MM.1S (cell line): Measurements from ENCODE around the gene CORO2A.

Source experiments
- DNase-seq: peaks from one replicate; pipeline ENCODE4 v3.0.0-alpha.2; 2015
- H2AFZ ChIP-seq: fragments of 300-600 bp; sonication (generic); 2 replicates; pipeline ENCODE4 v1.6.0; 2016; ENCODE audit warnings: antibody characterized with exemption, low read length
- H3F3A ChIP-seq: fragments of 300-600 bp; sonication (generic); 2 replicates; pipeline ENCODE4 v1.6.1; 2016; ENCODE audit warnings: mild to moderate bottlenecking, antibody characterized with exemption, low read length, moderate library complexity, mixed read lengths; ENCODE audit not compliant: insufficient read depth
- H3K27ac ChIP-seq: fragments of 300-600 bp; sonication (generic); 2 replicates; pipeline ENCODE4 v1.5.1; 2016; ENCODE audit warnings: mild to moderate bottlenecking, low read length
- H3K27me3 ChIP-seq: fragments of 300-600 bp; sonication (generic); replicated peaks from 2 replicates; pipeline ENCODE4 v1.6.0; 2016; ENCODE audit warnings: low read length; ENCODE audit not compliant: insufficient read depth
- H3K36me3 ChIP-seq: fragments of 300-600 bp; sonication (generic); replicated peaks from 2 replicates; pipeline ENCODE4 v1.6.1; 2016; ENCODE audit warnings: mild to moderate bottlenecking, low read length, mixed read lengths; ENCODE audit not compliant: insufficient read depth
- H3K4me1 ChIP-seq: fragments of 300-600 bp; sonication (generic); 2 replicates; pipeline ENCODE4 v1.6.1; 2016; ENCODE audit warnings: low read length, mixed read lengths
- H3K4me2 ChIP-seq: fragments of 300-600 bp; sonication (generic); 2 replicates; pipeline ENCODE4 v1.6.0; 2016; ENCODE audit warnings: low read depth, low read length
- H3K4me3 ChIP-seq: fragments of 300-600 bp; sonication (generic); 2 replicates; pipeline ENCODE4 v1.5.1; 2016; ENCODE audit warnings: low read length, mixed read lengths
- H3K79me2 ChIP-seq: fragments of 300-600 bp; sonication (generic); 2 replicates; pipeline ENCODE4 v1.6.1; 2016; ENCODE audit warnings: mixed run types, low read length, mixed read lengths
- H3K9ac ChIP-seq: fragments of 300-600 bp; sonication (generic); 2 replicates; pipeline ENCODE4 v1.6.1; 2016; ENCODE audit warnings: low read length, mixed read lengths
- H3K9me2 ChIP-seq: fragments of 300-600 bp; sonication (generic); replicated peaks from 2 replicates; pipeline ENCODE4 v1.6.1; 2016; ENCODE audit warnings: mild to moderate bottlenecking, low read length, mixed read lengths; ENCODE audit not compliant: insufficient read depth
- H3K9me3 ChIP-seq: fragments of 300-600 bp; sonication (generic); replicated peaks from 2 replicates; pipeline ENCODE4 v1.6.1; 2016; ENCODE audit warnings: mild to moderate bottlenecking, low read length, mixed read lengths; ENCODE audit not compliant: insufficient read depth
- H4K20me1 ChIP-seq: fragments of 300-600 bp; sonication (generic); 2 replicates; pipeline ENCODE4 v1.6.1; 2016; ENCODE audit warnings: mild to moderate bottlenecking, low read length, moderate library complexity, mixed read lengths; ENCODE audit not compliant: insufficient read depth
- EZH2 ChIP-seq: fragments of 300-600 bp; sonication (generic); optimal IDR thresholded peaks from 2 replicates; pipeline ENCODE3; 2017; ENCODE audit warnings: low read depth, mild to moderate bottlenecking, antibody characterized with exemption, low read length, mixed read lengths
- EZH2phosphoT487 ChIP-seq: fragments of 300-600 bp; sonication (generic); IDR thresholded peaks from 2 replicates; pipeline ENCODE4 v1.6.1; 2018; ENCODE audit warnings: antibody characterized with exemption, low read length
- TF ChIP-seq, protein P1 (sequence below): fragments of 300-600 bp; sonication (generic); IDR thresholded peaks from 2 replicates; pipeline ENCODE4 v1.5.1; 2016; ENCODE audit warnings: antibody characterized with exemption, low read length, mixed read lengths

Gene CORO2A

DNA sequence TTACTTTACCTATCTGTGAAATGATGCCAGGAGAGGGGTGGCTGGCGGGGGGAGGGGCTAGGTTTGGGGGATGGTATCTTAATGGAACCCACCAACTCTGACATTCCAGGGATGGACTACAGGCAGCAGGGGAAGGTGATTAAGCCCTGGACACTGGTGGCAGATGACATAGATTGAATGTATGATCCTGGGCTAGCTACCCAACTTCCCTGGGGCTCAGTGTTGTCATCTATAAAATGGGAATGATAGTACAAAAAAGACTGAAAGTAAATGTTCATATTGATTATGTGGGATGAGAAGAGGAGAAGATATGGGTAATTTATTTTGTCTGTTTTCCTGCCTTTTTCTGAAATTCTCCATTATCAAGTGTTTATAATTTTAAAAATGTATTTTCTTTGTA lies 6.2 kb downstream of the CORO2A start:
- Histone ChIP-seq H3K9me3 (no peaks in the 10 kb centered on the region), H3K79me2 (no peaks in the 10 kb centered on the region), H3K4me3 (no peak overlapping the region), H3K27ac (no peak overlapping the region), H3K4me2 (no peak overlapping the region), H3K9me2 (no peaks in the 10 kb centered on the region), H3K4me1 (no peaks in the 10 kb centered on the region), H2AFZ (no peak overlapping the region), H3F3A (no peaks in the 10 kb centered on the region), H3K9ac (no peak overlapping the region), H4K20me1 (no peaks in the 10 kb centered on the region), H3K36me3 (no peaks in the 10 kb centered on the region), H3K27me3 (peaks cover 4% of the 10 kb centered on the region; the same call in 1 of the 2 replicates)
- TF ChIP-seq EZH2: no peak
- TF ChIP-seq EZH2phosphoT487: no peak
- TF ChIP-seq, protein P1, sequence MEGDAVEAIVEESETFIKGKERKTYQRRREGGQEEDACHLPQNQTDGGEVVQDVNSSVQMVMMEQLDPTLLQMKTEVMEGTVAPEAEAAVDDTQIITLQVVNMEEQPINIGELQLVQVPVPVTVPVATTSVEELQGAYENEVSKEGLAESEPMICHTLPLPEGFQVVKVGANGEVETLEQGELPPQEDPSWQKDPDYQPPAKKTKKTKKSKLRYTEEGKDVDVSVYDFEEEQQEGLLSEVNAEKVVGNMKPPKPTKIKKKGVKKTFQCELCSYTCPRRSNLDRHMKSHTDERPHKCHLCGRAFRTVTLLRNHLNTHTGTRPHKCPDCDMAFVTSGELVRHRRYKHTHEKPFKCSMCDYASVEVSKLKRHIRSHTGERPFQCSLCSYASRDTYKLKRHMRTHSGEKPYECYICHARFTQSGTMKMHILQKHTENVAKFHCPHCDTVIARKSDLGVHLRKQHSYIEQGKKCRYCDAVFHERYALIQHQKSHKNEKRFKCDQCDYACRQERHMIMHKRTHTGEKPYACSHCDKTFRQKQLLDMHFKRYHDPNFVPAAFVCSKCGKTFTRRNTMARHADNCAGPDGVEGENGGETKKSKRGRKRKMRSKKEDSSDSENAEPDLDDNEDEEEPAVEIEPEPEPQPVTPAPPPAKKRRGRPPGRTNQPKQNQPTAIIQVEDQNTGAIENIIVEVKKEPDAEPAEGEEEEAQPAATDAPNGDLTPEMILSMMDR: no peak
- DNase-seq: no peak

- Histone ChIP-seq H3K4me3 (no peak overlapping the region), H3F3A (no peaks in the 10 kb centered on the region), H3K27me3 (no peaks in the 10 kb centered on the region; the same call in 1 of the 2 replicates), H4K20me1 (no peaks in the 10 kb centered on the region), H3K36me3 (no peaks in the 10 kb centered on the region), H3K27ac (no peak overlapping the region), H3K9me2 (no peaks in the 10 kb centered on the region), H3K9ac (no peak overlapping the region), H3K79me2 (no peaks in the 10 kb centered on the region), H3K4me2 (no peak overlapping the region), H3K4me1 (no peaks in the 10 kb centered on the region), H3K9me3 (no peaks in the 10 kb centered on the region), H2AFZ (no peak overlapping the region)
- no peak for DNase-seq
- TF ChIP-seq, protein P1: no peak
- TF ChIP-seq EZH2phosphoT487 (no peak), EZH2 (no peak)
Observed at GRCh38 chr9:98185611-98186171, 6.7 kb downstream of the CORO2A start.

GRCh38 chr9:98185021-98185567 lies 7.3 kb downstream of the CORO2A start:
- Histone ChIP-seq H4K20me1 (no peaks in the 10 kb centered on the region), H3K9me2 (no peaks in the 10 kb centered on the region), H3K9me3 (no peaks in the 10 kb centered on the region), H3K9ac (no peak overlapping the region), H3K4me3 (no peak overlapping the region), H3K79me2 (no peaks in the 10 kb centered on the region), H3K36me3 (no peaks in the 10 kb centered on the region), H2AFZ (no peak overlapping the region), H3K27ac (no peak overlapping the region), H3K27me3 (no peaks in the 10 kb centered on the region; the same call in 1 of the 2 replicates), H3K4me1 (no peaks in the 10 kb centered on the region), H3K4me2 (no peak overlapping the region), H3F3A (no peaks in the 10 kb centered on the region)
- no peak for DNase-seq
- TF ChIP-seq EZH2: no peak
- TF ChIP-seq, protein P1: no peak
- TF ChIP-seq EZH2phosphoT487: no peak
